Activated CD4-positive, alpha-beta T cell treated with anti-CD3 and anti-CD28 coated beads, Interleukin-2, amount 50 U/mL, for 1 hour (primary cell): ENCODE measurements around the gene CDH23.

Source experiments
- DNase-seq: peaks from one replicate; pipeline ENCODE4 v3.0.0-alpha.2; 2020

Gene CDH23

DNA sequence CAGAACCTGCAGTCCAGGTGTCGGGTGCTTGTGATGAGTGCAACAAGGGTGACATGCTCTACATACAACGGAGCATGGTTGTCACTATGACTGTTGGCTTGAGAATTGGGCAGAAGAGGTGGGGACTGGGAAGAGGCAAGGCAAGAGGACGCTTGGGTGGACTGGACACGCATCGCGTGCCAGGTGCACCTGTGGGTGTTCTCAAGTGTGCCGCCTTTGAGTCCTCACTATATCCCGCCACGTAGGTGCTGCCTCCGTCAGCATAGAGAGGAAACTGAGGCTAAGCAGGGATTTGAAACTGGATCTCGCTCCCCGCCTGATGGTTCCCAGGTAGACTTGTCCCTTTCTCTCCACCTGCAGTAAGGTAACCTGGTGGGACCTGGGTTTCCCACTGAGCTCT, 27.2 kb downstream of the CDH23 start:
- no peak for DNase-seq

DNA sequence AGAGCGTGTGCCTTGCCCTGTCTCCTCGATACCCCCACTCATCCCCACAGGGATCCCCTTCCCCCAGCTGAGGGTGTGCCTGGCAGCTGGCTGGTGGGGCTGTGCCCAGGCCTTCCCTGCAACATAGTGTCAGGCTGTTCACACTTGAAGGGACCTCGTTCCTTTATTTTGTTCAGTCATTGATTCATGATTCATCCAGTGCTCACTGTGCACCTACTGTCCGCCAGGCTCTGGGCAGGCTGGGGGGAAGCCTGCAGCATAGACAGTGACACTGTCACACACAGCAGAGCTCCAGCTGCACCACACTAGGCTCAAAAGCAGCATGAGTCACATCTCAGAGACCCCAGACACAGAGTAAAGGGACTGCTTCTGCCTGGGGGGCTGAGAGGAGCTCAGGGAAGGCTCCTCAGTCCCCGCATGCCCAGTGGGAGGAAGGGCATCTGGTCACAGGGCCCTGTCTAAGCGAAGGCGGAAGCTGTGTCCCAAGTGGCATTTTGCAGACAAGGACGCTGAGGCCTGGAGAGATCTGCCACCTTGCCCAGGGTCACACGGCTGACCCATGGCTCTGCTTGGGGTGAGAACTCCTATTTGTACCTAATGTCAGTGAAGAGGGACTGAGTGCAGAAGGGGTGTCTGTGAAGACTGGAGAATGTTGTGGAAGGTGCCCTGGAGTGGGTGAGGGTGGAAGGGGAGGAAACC, 27.9 kb downstream of the CDH23 start:
- no peak for DNase-seq

DNA sequence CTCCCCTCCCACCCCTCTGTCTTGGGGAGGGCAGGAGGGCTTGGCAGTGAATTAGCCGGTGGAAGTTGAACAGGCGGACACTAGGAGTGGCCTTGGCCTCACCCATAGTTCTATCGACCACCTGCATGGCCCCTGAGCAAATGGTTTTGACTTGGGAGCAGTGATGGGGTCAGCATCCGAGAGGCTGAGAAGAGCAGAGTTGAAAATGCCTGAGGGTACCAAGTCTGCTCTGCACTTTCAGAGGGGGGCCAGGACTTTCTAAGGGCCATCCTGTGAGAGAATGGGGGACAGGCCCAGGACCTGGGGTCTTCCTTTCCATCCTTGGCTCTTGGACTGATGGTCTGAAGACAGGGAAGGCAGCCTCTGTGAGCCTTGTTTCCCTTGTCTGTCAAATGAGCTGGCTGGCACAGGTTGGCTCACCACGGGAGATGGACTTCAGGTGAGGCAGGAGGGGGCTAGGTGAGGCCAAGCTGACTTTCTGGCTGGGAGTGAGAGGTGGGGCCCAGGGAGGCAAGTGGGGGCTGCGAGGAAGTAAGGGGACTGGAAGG, 29.4 kb downstream of the CDH23 start:
- no peak for DNase-seq

DNA sequence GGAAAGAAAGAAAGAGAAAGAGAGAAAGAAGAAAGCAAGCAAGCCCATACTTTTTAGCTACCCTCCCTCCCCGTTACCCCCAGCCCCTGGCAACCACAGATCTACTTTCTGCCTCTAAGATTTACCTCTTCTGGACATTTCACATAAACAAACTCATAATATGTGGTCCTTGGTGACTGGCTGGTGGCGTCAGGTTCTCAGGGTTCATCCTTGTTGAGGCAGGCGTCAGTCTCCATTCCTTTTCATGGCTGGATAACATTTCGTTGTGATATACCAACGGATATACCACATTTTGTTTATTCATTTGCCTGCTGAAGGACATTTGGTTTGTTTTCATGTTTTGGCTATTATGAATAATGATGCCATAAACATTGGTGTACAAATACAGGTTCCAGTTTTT, 30.5 kb downstream of the CDH23 start:
- DNase-seq, result no peak

DNA sequence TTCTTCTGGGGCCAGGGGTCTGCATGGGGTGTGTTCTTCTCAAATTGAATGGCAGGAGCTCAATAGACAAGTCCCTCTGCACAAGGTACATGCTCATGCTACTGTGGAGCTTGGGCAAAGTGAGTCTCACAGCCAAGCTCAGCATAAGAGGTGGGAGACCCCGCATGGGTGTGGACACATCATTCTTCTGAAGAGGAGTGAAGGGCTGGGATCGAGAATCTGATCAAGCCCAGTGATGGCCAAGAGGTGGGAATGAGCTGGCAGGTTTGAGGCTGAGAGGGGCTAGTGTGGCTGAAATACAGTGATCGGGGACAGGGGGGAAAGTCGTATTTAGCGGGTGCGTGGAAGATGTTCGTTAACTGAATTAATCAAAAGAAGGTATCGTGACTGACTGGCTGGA, 32.6 kb downstream of the CDH23 start:
- DNase-seq, result no peak

DNA sequence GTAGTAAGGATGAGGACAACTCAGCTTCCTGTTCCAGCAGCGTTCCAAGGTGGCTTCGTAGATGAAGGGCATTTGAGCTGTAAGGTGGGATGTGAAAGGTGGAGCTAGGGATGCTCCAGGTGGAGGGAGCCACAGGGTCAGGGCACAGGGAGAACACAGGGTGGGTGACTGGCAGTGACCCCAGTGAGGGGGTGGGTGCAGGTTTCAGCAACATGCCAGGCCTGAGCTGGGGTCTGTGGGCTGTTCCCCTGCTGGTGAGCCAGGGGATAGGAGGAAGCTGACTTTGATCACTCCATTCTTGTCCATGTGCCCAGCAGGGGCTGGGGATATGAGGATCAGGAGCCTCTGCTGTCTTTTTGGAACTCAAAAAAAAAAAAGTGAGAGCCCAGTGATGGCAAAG, 33.2 kb downstream of the CDH23 start:
- no peak for DNase-seq

DNA sequence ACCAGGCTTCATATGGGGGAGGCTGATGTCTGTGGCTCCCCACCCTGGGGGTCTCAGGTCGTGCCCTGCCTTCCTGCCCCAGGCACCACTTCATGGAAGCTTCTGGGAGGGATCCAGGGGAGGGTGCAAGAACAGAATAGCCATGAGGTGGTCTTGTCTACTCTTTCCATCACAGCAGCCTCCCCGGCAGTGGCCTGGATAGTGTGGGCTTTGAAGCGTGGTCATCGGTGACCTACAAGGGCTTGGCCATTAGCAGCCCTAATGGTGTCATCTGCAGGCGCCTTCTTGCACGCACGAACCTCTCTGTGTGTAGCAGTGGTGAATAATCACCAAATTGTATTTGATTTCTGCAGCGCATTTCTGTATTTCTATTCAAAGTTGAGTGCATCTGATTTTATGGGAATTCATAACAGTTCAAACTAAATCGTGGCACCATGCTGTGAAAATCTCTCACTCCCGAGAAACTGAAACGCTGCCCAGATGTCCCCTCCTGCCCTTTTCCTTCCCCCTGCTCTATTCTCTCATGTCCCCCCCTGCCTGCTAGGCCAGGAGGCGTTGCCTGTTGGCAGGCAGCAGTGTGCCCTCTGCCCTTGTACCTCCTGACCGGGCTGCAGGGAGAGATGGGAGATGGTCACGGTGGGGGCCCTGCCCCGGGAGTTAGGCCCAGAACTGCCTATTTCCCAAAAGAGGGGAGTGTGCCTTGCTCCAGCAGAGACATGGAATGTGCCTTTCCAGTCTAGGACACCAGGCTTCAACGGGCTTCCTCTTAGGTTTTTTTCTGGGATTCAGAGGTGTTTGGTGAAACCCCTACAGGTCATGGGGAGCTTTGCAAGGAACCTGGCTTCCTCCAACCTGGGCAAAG, 34.8 kb downstream of the CDH23 start:
- no peak for DNase-seq

DNA sequence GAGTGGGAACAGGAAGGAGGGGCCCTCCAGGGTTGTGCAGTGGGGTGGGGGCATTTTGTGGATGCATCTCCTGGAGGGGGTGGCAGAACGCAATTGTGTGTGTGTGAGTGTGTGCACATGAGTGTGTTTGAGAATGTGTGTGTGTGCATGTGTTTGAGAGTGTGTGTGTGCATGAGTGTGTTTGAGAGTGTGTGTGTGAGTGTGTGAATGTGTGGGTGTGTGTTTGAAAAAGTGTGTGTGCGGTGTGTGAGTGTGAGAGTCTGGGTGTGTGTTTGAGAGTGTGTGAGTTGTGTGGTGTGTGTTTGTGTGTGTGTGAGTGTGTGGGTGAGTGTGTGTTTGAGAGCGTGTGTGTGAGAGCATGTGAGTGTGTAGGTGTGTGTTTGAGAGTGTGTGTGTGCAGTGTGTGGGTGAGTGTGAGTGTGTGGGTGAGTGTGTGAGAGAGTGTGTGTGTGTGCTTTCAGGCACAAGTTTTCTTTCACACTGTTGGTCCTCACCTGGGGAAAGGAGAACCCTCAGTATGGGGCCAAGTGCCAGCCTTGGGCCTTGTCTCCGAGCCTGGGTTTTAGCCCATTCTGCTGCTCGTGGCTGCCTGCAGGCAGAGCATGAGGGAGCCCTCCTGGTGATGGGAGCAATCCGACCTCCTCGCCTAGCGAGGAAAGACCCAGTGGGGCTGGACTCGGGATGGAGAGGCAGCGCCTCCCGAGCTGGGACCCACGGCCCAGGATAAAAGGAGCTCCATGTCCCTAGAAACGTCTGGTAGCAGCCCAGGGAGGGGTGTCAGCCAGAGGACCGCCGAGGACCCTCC, 35.6 kb downstream of the CDH23 start:
- DNase-seq, result no peak

DNA sequence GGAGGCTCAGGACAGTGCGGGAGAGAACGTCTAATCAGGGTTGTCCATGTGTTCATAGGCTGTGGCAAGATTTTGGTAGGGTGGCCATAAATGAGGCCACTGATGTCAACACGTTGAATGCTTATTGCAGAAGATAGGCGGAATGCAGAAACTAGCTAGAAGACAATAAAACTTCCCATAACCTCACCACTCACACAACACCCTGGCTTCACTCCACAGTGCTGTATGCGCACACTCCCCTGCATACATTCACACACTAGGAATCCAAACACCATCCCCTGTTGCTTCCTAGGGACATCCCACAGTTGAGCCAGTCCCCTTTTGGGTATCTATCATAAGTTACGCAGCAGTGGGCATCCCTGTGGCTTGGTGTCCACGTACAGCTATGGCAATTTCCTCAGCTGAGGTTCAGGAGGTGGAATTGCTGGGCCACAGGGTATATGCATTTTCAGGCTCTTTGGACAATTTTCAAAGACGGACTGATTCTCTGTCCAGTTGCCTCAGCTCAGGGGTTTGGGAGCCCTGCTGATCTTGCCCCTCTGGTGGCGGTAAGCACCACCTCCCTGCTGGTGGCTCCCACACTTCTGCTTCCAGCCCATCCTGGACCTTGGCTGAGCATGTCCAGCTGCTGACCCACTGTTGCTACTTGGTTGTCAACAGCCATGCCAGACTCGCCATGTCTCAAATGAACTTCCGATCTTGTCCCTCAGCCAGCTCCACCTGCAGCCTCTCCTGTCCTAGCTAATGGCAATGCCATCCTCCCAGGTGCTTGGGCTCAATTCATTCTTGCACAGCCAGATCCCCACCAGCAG, 36.4 kb downstream of the CDH23 start:
- no peak for DNase-seq

DNA sequence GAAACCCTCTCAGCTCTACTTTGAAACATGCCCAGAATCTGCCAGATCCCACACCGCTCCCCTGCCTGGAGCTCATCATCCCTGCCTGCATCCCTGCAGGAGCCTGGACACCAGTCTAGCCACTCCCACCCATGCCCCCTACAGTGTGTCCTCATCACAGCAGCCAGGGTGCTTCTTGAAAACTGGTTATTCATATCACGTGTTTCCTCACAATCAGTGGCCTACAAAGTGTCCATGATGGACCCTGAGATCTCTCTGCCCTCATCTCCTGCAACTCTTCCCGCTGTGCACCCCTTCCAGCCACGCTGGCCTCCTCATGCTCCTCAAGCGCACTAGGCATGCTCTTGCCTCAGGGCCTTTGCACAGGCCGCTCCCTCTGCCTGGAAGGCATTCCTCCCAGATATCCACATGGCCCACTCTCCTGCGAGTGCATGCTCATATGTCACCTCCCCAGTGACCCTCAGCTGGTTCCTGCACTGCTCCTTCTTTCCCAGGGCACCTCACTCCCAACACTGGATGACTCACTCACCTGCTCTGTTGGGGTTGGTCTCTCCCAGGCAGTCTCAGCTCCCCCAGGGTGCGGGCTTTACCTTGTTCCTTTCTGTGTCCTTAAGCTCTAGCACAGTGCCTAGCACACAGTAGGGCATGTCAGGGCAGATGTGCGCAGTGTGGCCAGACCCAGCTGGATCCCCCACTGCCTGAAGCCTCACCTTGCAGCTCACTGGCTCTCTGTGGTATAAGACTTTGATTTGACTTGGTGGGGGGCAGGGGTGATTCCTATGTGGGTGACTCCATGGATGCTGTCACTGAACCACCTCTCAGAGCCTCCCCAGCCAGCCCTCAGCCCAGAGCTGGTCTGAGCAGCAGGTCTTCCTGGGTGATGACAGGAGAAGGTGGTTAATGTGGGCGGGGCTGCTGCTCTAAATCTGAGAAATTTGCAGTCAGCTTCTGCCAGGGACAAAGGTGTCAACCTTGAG, 37.3 kb downstream of the CDH23 start:
- DNase-seq, result no peak

DNA sequence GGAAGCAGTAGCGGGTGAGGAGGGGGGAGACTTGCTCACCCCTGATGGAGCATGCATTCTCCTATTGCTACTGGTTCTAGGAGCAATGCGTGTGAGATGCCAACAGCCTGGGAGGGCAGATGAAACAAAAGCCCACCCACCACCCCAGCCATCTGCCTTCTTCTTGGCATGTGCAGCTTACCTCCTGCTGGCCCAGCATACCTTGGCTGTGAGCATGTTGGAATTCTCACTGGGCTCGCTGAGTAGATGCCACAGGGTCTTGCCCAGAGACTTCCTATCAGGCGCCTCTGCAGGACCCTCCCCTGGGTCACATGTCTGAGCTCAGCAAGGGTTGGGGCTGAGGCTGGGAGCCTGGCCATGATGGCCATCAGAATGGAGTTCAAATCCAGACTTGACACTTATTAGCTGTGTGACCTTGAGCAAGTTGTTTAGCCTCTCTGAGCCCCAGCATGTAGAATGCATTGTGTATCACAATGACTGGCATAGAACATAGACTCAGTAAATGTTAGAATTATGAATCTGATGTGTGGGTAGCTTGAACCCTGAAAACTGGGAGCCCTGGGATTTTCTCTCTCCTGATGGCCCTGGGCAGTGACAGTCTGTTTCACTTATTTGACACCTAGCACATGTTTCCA, 38.2 kb downstream of the CDH23 start:
- no peak for DNase-seq

DNA sequence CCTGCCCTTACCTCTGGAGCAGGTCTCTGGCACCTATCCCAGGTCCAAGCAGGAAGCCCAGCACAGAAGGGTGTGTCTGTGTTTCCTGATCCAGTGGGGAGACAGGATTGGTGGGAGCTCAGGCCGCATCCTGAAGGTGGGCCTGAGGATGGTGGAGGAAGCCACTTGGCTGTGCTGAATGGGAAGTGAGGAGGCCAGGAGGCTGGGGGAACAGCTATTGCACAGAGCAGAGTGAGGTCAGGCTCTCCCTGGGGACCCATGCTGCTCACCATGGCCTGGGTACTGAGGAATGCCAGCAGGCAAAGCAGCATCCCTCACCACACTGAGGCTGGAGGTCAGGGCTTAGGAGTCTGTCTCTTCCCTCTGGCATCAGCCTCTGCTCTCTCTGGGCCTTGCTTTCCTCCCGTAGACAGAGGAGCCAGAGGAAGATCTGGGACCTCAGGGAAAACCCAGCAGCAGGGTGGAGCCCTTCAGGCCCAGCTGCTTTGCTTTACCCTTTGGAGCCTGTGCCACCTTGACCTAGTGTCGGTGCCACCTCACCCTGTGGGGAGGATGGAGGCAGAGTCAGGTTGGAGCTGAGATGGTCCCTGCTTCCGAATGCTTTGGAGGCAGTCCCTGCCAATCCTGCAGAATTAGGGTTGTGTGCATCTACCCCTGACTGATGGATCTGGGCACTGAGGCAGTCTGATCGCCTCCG, 39.0 kb downstream of the CDH23 start:
- no peak for DNase-seq

DNA sequence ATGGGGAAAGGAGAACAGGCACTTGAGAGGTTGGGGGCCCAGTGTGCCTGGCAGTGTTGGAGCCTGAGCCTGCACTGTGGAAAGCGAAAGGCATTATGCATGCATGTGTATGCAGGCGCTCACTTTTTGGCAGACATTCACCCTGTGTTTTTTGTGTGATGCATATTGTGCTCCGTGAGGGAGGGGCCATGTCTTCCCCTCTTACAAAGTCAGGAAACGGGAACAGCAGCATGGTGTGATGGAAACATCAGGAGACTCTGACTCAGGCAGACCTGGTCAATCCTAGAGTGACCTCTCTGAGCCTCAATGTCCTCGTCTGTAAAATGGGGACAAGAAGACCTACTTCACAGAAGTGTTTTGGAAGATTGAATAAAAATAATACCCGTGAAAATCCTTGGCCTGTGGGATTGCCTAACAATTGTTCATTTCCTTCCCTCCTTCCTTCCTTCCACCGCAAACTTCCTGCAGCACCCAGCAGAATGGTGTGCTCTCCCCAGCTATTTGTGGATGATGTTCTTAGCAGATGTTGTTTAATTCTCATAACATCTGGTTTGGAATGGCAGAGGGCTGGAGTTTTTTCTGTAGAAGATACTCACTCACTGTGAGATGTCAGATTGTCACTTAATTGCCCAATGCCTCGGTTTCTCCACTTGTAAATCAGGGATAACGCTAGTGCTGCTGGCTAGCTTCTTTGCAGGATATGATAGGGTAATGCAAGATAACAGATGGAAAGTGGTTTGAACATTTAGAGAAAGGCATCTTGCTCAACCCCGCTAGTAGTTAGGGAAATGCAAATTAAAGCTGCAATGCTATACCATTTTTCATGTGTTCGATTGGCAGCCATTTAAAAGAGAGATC, 39.8 kb downstream of the CDH23 start:
- no peak for DNase-seq

DNA sequence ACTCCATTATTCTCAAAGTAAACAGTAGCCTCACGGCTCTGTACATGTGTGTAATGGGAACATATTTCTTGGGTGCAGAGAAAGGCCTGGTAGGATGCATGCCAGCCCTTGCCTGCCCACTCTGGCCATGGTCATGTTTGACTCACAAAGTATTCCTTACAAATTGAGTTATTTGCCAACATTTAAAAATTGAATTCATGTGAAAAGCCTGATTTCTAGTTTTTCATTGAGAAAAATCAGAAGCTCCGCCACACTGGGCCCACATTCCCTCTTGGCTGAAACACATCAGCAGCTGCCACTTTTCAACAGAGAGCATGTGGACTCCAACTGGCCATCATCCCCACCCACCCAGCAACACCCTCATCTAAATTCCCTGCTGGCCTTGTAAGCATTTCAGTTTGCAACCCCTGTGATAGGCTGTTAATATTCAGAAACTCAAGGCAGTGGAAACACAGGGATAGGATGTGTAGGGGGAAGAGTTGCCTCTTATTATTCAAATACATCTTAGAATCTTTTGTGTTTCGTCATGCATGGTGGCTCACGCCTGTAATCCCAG, 40.9 kb downstream of the CDH23 start:
- no peak for DNase-seq

DNA sequence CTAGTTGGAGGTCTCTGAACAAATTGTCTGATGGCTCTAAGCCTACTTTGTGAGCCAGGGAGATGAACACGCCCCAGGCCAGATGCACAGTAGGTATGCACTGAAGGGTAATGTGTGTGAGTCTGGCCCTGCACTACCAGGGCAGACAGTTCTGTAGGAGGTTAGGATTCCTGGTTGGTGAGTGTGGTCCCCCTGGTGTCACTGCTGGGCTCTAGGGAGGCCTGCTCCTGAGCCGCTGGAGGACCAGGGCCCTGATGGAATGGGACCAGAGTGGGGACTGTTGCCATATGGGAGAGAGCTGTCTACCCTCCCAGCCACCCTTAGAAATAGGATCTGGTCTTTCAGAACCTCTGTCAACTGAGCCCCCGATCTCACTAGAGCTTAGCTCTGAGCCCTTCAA, 42.0 kb downstream of the CDH23 start:
- DNase-seq, result no peak

DNA sequence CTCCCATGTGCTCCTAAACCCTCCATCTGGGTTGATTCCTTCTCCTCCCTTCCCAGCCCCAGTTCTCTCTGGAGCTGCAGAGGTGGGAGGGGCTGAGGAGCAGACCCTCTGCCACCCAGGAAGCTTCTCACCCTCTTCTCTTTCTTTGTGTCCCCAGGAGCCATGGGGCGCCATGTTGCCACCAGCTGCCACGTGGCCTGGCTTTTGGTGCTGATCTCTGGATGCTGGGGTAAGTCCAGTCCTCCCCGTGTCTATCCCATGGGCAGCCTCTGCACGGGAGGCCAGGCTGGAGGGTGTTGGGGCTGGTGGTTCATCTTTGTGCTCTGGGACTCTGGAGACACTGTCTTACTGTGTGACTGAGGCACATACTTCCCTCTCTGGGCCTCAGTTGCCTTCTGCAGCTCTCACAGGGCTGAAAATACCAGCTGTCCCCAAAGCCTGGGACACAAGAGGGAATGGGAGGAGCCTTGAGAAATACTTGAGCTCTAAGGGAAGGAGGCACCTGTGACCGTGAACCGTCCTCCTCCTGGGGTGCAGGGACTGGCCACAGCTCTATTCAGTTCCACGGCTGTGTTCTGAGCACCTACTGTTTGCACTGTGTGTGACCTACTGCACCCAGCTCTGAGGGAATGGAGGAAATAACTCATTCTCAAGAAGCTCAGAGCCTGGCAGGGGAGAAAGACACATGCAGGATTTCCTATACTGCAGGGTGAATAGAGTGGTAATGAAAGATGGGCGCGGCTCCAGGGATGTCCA, 43.1 kb downstream of the CDH23 start:
- no peak for DNase-seq

DNA sequence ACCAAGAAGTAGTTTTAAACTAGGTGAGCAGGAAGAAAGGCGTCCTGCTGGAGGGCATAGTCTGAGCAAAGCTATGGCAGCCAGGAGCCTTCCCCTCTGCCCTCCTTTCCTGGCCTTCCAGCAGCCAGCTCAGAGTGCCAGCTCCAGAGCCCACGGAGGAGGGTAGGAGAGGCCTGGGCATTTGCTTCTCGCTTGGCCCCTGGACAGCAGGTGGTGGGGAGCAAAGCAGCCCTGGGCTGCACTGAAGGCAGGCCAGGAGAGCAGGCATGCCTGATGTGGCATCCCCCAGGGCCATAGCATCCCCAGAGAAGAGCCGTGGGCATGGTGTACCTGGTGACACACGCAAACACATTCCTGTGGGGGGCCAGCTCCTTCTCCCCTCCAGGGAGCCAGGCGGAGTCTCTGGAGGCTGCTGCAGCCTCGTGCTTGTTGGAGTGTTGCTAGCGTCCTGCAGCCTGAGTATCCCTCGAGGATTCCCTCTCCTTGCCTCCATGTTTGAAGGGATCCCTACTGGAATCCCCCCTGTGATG, 43.9 kb downstream of the CDH23 start:
- DNase-seq, result no peak

DNA sequence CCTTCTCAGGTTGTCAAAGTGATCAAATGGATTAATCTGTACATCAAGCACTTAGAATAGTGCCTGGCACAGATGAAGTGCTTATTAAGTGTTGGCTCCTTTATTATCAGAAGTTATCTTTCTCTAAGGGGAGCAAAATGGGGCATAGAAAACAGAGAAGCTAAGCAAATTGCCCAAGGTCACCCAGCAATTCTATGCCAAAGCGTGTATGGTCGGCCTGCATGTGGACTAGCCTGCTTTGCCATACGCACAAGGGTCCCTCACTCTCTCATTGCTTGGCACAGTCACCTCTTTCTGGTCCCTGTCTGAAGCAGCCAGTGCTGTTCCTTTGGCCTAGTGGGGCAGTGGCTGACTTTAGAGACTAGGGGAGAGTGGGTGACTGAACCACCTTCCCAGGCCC, 45.3 kb downstream of the CDH23 start:
- DNase-seq, result no peak
